Measurements from ENCODE around the gene REV3L. TPM values are rescaled to one million over a fixed set of nuclear protein-coding genes. Genes with fewer than 3 reads are reported as not detected.

Gene REV3L
- total RNA-seq, 1 donor from 2014 or later: 17.7 TPM

DNA sequence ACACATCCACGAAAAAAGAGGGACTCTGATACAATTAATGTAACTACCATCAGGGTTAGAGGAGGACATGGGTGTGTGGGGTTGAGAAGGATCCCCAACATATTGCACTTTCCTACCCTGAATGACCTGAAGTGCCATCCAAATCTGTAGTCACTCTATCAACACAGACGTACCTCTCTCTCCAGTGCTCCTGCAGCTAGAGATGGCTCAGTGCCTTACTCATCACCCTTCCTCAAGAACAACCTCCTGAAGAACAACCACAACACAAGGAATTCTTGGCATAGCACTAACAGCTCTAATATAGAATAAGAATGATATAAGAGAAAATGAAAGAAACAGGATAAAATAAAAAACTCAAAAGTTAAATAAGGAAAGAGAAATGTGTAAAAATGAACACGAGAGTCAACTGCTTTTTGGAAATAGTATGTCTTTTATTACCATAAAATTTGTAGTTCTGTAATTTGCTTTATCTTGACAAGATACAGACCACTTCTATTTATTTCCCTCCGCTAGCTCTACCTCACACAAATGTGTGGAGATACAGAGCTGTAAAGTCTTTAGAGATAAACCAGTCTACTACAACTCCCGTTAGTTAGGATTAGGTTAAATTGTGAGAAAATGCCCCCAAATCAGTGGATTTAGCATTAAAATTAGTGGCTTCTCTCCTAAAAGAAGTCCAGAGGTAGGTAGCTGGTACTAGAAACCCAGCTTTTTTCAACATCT lies 63.9 kb downstream of the REV3L start:
- ATAC-seq: no peak

DNA sequence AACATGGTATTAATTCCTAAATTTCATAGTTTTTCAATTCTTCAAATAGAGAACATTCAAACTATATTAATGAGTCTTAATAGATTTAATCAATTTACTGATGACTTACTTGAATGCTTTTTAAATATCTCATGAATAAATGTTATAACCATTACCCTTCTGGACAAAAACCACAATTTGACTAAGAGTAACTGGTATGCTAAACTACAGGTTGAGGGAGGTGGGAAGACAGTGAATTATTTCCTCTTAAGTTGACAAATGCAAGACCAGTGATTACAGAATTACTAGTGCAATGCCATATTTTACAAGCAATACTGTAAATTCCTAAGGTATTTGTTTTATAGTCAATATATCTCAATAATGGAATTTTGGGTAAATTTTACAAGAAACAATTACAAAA lies 65.1 kb downstream of the REV3L start:
- ATAC-seq: no peak

DNA sequence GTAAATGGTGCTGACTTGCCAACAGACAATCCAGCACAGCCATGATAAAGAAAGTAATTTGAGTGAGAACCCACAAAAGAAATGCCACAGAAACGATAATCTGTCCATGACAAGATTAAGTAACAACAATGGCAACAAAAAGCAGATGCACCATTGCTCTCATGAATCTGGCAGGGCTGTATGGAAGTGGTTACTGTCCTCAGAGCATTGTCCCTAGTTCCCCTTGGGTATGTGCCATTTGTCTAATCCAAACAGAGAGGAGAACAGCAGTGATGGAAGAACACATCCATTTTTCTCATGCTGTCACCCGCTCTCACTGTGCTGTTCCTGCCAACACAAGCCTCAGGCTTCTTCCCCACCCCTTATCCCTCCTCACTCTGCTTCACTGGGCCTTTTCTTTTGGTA lies 65.8 kb downstream of the REV3L start:
- ATAC-seq: no peak

DNA sequence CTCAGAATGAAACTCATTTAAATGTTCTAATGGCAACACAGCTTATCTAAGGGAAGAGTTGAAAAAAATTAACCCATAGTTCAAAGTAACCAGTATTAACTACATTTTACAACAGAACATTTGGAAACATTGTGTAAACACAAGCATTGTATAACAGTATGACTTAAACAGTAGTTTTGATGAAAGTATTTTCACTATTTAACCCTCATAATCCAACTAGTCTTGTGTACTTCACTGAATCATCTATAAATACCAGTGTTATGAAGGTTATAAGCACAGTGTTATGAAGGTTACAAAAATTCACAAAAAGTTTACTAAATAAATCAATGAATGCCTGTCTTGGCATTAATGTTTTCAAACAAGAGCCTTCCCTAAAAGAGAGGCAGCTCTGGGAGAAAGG lies 66.5 kb downstream of the REV3L start:
- ATAC-seq: no peak

DNA sequence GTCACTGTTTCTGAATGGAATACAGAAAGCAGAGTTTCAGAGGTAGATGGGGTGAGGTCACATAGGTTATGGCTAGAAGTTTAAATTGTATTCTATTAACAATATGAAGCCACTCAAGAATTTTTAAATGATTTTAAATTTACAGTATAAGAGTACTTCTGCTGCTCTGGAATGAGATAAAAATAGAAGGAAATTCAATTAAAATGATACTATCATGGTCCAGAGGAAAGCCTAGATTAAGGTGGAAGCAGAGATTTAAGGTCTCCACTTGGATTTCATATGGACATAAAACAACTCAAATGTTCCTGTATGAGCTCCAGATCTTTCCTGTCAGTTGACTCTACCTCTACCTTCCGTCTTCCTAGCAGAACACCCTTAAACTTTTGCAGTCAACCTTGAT lies 68.6 kb downstream of the REV3L start:
- no peak for ATAC-seq

DNA sequence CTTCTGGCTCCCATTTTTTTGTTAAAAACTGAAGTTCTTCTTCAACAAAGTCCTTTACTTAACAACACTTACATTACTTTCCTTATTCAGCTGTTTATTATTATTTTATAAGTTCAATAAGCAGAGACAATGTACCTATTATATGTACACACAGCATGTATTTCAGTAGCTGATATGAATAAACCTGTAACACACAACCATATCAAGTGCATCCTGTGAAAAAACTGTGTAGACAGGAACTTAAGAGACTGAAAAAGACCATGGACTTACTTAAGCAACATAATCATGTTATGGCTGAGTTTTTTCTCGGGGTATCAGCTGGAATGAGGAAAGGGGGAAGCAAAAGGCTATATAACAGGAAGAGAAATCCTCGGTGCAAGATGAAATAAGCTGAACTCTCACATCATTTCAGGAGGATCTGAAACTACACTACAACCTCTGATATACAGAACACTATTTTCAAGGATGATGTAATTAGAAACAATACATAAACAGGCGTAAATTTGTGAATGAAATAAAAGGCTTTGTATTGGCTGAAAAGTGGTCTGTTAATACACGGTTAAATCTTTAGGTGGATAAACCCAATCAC lies 70.9 kb downstream of the REV3L start:
- no peak for ATAC-seq

DNA sequence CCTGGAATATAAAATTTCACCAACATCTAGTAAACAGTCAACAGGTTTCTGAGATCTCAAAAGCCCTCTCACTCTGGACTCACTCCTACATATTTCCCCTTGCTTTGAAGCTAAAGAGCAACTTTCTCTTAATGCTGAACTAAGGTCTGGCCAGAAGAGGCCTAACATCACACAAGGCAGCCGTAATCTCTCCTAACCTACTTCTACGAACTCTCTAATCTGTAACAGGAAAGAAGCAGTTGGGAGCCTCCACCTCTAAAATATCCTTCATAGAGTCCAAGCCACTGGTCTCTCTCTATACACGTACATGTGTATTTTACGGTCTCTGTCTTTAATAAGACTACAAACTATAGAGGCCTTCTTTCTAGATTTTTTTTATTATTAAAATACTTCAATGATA lies 72.0 kb downstream of the REV3L start:
- ATAC-seq: no peak

DNA sequence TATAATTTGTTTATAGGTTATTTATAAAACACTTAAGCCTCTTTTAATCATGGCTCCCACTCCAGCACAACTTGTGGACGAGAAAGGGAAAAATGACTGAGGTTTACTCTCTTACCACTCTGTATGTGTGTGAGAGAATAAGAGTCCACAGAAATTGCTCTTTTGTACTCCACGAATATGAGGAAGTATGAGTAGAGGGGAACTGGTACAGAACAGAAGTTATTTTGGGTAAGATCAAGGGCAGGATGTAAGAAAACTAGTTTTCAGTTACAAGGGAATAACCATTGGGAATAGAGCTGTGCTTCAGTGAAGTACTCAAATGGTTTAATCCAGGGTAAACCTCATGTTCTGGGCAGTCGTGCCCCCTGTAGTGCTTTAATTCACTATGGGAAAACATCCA lies 72.6 kb downstream of the REV3L start:
- ATAC-seq: no peak

DNA sequence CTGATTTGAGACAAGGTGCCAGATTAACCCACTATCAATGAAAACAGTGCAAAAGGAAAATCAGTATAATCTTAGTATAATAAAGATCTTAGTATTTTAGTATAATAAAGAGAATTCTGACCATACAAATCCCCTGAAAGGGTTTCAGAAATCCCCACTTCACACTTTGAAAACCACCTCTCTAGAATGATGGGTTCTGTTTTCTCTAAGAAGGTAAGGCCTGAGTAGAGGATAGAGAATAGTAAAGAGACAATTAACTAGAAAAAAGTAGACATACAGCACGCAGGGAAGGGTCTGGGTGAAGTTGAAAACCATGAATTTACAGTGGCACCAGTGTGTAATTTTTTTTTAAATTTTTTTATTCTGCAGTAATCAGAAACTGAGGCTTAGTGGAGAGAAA lies 73.6 kb downstream of the REV3L start:
- ATAC-seq: no peak

DNA sequence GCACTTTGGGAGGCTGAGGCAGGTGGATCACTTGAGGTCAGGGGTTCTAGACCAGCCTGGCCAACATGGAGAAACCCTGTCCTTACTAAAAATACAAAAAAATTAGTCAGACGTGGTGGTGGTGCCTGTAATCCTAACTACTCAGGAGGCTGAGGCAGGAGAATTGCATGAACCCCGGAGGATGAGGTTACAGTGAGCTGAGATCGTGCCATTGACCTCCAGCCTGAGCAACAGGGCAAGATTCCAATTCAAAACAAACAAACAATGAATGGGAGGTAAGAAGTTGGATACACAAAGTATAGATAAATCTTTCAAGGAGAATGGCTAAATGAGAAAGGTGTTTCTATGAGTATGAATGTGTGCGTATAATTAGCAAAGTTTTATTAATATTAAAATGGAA lies 75.3 kb downstream of the REV3L start:
- no peak for ATAC-seq

DNA sequence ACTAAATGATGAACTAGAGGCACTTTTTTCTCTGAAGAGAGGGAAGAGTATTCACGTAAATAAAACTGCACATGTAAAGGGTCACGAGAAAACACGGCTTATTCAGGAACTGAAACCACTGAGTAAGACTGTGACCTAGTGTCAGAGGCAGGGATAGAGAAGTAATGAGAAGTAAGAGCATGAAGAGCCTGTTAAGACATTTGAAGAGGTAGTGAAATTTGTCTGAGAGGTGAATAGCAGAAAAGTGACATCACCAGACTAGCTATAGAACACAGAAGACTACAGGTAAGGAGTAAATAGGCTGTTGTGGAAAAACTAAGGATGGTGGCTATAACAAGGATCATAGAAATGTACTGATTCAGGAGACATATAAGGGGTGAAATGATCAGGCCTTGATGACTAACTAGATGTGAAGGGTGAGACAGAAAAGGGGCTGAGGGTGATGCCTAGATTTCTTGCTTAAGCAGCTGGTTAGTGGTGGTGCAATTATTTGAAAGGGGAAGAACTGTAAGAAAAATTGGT lies 76.8 kb downstream of the REV3L start:
- ATAC-seq: peak; percentile 53

DNA sequence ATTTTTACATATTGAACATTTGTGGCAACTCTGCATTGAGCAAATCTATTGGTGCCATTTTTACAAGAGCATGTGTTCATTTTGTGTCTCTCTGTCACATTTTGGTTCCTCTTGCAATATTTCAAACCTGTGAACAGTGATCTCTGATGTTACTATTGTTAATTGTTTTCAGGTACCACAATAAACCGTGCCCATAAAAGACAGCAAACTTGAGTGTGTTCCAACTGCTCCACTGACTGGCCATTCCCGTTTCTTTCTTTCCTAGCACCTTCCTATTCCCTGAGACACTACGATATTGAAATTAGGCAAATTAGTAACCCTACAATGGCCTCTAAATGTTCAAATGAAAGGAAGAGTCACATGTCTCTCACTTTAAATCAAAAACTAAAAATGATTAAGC lies 79.6 kb downstream of the REV3L start:
- no peak for ATAC-seq

DNA sequence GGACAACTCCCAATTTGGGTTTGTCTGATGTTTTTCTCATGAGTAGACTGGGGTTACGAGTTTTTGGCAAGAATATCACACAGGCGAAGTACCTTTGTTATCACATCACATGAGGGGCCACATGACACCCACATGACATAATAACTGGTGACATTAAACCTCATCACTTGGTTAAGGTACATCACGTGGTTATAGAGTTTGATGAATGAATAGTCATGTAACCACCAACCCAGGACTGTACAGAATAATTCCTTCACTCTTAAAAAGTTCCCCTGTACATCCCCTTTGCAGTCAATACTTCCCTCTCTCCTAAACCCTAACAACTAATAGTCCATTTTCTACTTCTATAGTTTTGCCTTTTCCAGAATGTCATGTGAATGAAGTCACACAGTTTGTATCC lies 83.4 kb downstream of the REV3L start:
- no peak for ATAC-seq

DNA sequence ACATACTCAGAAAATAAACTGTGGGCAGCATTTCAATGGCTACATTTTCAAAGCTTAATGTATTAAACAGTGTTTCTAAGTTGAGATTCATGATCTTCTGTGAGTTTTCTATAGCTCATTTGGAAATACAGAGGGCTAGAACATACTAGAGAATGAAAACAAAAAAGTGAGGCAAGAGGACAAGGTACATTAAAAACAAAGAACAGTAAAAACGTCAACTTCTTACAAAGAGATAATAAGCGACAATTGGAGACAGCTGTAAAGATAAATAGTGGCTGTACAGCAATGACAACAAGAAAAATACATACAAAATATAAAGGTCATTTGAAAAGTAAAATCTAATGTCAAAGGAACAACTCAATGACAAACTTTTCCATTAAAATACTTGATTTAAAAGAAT lies 94.3 kb downstream of the REV3L start:
- ATAC-seq: no peak

DNA sequence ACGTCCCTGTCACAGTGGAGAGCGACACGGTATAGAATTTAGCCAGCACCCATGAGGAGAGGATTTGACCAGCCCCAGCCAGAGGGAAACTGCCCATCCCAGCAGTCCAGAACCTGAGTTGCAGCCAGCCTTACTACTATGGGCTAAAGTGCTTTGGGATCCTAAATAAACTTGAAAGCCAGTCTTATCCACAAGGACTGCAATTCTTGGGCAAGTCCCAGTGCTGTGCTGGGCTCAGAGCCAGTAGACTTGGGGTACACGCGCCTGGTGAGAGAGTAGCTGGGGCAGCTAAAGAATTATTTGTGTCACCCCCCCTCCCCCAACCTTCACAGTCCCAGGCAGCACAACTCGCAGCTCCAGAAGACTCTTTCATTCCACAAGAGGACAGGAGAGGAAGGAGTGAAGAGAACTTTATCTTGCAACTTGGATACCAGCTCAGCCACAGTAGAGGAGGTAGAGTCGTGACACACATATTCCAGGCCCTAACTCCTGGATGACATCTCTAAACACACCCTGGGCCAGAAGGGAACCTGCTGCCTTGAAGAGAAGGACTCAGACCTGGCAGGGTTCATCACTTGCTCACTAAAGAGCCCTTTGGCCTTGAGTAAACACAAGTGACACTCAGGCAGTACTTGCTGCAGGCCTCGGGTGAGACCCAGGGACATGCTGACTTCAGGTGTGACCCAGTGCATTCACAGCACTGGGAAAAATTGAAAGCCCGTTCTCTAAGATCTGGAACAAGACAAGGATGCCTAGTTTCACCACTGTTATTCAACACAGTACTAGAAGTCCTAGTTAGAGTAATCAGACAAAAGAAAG lies 100.3 kb downstream of the REV3L start:
- no peak for ATAC-seq

DNA sequence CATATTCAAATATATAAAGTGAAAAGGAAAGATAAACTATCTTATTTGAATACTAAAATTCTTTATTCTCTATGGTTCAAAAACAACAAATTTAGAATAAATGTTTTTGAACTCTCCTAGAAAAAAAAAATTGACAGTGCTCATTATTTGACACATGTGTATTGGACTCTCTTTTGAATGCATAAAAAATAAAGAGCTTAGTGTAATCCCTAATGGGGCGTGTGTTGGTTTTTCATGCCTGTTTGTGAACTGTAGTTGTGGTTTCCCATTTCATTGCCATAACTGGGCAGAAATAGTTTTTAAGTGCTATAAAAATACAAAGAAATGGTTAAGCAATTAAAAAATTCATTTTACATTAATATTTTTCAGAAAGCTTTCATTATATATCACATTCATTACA lies 101.3 kb downstream of the REV3L start:
- no peak for ATAC-seq

DNA sequence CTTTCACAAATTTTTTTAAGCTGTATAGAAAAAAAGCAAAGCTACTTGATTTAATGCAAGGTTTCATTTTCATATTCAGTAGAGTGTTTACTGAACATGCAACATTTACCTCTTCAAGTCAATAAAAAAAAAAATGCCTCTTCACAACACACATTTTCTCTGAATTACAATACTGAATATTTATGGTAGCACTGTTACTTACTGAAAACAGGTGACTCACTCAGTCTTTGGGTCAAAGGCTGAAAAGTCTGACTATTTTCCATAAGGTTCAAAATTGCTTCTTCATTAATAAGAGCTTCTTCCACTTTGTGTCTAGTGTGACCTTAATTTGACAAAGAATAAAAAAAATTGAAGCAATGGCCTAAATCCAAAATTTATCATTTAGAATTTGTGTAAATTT lies 101.9 kb downstream of the REV3L start:
- ATAC-seq: no peak

DNA sequence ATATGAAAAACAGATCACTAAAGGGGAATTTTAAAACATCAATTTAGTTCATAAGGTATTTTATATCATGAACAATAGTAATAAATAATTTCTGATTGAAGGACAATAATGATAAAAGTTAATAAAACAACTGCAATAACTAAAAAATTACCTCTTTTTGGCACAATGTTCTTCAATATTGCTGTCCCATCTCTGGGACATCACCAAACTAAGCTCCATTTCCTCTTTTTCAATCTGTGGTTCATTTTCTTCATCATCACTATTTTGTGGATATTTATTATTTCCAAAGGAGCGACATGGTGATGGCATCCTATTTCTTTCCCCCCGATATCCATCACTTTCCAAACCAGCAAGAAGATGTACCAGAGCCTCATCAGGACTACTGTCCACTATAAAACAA lies 103.2 kb downstream of the REV3L start:
- no peak for ATAC-seq

DNA sequence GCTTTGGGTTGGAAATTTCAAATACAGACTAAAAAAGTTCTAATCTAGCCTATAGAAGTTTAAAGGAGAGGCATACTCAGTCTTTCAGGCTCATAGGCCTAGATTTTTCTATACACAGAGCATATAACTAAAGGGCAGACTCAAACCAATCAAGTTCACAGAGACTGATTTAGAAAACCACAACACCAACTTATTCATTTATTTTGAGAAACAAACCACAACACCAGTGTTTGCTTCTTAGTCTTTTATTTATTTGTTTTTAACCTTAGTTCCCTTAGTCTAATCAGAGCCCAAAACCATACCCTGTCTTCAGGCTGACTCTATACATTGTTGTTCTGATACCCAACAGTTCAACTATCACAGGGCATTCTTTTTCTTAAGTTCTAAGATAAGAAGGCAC lies 103.7 kb downstream of the REV3L start:
- no peak for ATAC-seq

DNA sequence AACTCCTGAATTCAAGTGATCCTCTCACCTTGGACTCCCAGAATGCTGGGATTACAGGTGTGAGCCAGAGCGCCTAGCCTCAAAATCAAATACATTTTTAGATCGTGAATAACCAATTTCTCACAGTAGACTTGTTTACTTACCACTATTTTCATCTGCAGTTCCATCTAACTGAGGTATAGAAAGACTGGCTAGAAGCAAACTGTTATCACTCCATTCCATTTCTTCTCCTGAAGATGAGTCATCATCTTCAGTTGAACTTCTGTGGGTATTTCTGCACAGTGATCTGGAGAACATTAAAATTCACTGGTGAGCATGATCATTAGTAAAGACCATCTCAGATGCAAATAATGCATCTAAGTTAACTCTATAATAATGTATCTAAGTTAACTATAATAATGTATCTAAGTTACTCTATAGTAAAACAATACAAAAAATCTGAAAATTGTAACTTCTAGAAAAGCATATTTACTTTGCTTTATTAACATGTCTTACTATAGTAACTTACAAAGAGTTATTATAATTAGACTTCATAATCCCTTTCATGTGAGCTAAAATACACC lies 105.4 kb downstream of the REV3L start:
- ATAC-seq: no peak

DNA sequence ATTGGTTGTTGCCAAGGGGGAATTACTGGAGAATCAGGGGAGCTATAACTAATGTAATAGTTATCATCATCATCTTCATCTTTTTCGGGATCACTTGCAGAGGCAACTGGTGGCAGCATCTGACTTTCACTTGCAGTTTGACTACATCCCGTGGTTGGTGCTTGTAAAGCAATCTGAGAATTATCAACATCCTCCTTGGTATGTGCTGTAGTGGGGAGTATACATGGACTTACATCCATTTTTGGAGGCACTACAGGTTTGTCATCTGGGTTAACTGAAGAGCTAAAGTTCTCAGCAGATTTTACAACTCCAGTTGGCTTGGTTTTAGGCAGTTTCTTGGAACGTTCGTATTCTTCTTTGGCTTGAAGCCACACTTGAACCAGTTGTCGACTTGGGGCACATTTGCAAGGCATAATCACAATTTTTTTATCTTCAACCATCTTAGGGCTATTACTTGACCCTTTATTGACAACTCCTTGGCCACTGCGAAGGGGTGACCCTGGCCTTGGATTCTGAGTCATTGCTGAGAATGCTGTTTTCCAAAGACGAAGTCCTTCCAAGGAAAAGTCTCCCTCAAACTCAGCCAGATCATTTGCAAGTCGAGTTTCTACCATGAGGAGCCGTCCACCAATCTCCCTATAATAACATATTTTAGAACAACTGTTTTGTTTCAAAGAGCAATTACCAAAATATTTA lies 115.5 kb downstream of the REV3L start:
- ATAC-seq: no peak

DNA sequence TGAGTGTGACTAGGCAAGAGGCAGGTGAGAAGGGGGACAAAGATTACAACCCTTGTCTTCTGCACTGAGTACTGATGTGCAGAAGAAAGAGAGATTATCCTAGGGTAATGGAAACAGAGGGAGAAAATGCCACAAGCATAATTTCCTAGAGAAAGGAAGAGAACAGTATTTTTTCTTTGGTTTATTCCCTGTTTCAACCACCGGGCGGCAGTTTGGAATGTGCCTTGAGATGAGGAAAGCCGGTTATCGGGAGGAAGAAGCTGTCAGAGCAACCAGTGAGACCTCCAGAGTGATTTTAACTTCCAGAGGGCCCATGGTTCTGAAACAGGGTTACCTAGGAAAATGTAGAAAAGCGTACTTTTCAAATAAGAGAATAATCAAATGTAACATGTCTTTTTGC lies 121.4 kb downstream of the REV3L start:
- no peak for ATAC-seq

DNA sequence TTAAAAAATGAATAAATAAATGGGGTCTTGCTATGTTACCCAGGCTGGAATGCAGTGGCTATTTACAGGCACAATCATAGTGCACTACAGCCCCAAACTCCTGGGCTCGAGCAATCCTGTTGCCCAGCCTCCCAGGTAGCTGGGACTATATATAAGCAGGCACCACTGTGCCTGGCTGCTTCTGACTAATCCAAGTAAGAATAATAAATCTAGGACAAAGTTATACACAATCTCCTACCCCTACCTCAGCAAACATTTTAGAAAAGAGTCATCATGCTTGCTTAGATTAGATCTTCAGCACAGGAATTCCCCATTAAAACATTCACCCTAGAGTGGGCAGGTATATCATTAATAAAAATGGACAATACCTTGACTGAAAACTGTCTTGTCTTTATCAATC lies 124.6 kb downstream of the REV3L start:
- no peak for ATAC-seq

Measured in esophagus mucosa (tissue), 1 donor.